DMS 273 (cell line): ENCODE results near the gene CCR5AS.

Experiments used
- DNase-seq: peaks from one replicate; lab custom pipeline; 2025; ENCODE audit not compliant: unreplicated experiment; lab: John Stamatoyannopoulos, UW

Gene CCR5AS

DNA sequence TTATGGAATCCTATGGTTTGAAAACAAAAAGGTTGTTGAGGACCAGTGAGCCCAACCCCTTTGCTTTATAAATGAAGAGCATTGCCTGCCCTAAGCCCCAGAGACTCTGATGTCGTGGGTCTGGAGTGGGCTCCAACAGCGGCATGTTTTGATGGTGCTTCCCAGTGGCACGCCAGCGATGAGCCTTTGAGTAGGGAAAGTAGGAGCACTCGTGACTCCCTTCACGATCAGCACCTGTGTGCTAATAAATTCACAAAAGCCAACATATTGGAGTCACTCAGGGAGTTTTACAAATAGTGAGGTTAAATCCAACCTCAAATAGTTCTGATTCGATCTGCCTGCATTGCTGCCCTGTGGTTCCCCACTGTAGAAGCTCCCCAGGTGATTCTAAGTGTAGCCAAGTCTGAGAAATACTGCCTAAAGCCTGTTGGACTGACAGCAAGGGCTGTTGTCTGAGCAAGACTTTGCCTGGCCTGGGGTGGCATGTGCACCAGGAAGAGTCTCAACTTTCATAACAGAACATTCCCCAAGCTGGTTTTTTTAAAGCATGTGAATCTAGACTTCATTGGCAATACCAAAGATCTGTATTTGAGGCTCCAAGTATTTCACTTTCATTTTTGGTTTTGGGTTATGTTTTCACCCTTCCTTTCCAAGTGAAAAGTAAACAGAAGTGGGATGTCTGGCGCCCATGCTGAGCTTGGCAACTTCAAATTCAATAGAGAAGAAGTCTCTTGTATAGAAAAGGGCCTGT lies 26.2 kb downstream of the CCR5AS start:
- no peak for DNase-seq

DNA sequence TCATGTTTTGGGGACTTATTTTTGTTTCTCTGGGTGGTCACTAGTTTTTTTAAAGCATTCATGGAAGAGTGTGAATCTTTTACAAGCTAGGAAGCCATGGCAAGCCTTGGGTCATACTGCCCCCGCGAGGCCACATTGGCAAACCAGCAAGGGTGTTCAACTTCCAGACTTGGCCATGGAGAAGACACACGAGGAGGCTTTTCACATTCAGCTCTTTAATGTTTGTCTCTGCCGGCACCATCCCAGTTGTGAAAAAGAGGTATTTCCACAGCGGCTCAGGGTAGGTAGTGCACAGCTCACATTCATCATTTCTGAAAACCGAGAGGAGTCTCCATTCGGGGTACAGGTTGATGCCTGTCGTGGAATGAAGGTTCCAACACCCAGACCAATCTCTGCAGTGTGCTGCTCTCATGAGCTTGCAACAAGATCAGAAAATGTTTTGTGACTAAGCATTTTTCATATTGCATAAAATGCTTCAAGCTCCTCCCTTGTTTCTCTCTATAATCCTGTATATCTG lies 28.4 kb downstream of the CCR5AS start:
- peak; percentile 20 for DNase-seq

DNA sequence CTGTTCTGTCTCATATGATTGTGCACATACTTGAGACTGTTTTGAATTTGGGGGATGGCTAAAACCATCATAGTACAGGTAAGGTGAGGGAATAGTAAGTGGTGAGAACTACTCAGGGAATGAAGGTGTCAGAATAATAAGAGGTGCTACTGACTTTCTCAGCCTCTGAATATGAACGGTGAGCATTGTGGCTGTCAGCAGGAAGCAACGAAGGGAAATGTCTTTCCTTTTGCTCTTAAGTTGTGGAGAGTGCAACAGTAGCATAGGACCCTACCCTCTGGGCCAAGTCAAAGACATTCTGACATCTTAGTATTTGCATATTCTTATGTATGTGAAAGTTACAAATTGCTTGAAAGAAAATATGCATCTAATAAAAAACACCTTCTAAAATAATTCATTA lies 31.1 kb downstream of the CCR5AS start:
- no peak for DNase-seq

DNA sequence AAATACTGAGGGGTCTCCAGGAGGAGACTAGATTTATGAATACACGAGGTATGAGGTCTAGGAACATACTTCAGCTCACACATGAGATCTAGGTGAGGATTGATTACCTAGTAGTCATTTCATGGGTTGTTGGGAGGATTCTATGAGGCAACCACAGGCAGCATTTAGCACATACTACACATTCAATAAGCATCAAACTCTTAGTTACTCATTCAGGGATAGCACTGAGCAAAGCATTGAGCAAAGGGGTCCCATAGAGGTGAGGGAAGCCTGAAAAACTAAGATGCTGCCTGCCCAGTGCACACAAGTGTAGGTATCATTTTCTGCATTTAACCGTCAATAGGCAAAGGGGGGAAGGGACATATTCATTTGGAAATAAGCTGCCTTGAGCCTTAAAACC lies 31.6 kb downstream of the CCR5AS start:
- no peak for DNase-seq

DNA sequence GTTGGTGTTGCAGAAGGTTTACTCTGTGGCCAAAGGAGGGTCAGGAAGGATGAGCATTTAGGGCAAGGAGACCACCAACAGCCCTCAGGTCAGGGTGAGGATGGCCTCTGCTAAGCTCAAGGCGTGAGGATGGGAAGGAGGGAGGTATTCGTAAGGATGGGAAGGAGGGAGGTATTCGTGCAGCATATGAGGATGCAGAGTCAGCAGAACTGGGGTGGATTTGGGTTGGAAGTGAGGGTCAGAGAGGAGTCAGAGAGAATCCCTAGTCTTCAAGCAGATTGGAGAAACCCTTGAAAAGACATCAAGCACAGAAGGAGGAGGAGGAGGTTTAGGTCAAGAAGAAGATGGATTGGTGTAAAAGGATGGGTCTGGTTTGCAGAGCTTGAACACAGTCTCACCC lies 32.1 kb downstream of the CCR5AS start:
- DNase-seq = no peak

DNA sequence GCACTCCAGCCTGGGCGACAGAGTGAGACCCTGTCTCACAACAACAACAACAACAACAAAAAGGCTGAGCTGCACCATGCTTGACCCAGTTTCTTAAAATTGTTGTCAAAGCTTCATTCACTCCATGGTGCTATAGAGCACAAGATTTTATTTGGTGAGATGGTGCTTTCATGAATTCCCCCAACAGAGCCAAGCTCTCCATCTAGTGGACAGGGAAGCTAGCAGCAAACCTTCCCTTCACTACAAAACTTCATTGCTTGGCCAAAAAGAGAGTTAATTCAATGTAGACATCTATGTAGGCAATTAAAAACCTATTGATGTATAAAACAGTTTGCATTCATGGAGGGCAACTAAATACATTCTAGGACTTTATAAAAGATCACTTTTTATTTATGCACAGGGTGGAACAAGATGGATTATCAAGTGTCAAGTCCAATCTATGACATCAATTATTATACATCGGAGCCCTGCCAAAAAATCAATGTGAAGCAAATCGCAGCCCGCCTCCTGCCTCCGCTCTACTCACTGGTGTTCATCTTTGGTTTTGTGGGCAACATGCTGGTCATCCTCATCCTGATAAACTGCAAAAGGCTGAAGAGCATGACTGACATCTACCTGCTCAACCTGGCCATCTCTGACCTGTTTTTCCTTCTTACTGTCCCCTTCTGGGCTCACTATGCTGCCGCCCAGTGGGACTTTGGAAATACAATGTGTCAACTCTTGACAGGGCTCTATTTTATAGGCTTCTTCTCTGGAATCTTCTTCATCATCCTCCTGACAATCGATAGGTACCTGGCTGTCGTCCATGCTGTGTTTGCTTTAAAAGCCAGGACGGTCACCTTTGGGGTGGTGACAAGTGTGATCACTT lies 34.1 kb downstream of the CCR5AS start:
- DNase-seq = peak; percentile 21

DNA sequence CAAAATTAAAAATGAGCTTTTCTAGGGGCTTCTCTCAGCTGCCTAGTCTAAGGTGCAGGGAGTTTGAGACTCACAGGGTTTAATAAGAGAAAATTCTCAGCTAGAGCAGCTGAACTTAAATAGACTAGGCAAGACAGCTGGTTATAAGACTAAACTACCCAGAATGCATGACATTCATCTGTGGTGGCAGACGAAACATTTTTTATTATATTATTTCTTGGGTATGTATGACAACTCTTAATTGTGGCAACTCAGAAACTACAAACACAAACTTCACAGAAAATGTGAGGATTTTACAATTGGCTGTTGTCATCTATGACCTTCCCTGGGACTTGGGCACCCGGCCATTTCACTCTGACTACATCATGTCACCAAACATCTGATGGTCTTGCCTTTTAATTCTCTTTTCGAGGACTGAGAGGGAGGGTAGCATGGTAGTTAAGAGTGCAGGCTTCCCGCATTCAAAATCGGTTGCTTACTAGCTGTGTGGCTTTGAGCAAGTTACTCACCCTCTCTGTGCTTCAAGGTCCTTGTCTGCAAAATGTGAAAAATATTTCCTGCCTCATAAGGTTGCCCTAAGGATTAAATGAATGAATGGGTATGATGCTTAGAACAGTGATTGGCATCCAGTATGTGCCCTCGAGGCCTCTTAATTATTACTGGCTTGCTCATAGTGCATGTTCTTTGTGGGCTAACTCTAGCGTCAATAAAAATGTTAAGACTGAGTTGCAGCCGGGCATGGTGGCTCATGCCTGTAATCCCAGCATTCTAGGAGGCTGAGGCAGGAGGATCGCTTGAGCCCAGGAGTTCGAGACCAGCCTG lies 35.1 kb downstream of the CCR5AS start:
- DNase-seq = no peak

DNA sequence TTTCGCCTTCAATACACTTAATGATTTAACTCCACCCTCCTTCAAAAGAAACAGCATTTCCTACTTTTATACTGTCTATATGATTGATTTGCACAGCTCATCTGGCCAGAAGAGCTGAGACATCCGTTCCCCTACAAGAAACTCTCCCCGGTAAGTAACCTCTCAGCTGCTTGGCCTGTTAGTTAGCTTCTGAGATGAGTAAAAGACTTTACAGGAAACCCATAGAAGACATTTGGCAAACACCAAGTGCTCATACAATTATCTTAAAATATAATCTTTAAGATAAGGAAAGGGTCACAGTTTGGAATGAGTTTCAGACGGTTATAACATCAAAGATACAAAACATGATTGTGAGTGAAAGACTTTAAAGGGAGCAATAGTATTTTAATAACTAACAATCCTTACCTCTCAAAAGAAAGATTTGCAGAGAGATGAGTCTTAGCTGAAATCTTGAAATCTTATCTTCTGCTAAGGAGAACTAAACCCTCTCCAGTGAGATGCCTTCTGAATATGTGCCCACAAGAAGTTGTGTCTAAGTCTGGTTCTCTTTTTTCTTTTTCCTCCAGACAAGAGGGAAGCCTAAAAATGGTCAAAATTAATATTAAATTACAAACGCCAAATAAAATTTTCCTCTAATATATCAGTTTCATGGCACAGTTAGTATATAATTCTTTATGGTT lies 35.9 kb downstream of the CCR5AS start, which contains the start of gene CCR5:
CCR5 (plus strand) TSS at position 108 of the 680 bp plus-strand sequence. CDS start 1,957 bp downstream, outside the sequence.
- DNase-seq = no peak

DNA sequence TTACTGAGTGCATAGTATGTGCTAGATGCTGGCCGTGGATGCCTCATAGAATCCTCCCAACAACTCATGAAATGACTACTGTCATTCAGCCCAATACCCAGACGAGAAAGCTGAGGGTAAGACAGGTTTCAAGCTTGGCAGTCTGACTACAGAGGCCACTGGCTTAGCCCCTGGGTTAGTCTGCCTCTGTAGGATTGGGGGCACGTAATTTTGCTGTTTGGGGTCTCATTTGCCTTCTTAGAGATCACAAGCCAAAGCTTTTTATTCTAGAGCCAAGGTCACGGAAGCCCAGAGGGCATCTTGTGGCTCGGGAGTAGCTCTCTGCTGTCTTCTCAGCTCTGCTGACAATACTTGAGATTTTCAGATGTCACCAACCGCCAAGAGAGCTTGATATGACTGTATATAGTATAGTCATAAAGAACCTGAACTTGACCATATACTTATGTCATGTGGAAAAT lies 37.2 kb downstream of the CCR5AS start:
- DNase-seq = no peak

DNA sequence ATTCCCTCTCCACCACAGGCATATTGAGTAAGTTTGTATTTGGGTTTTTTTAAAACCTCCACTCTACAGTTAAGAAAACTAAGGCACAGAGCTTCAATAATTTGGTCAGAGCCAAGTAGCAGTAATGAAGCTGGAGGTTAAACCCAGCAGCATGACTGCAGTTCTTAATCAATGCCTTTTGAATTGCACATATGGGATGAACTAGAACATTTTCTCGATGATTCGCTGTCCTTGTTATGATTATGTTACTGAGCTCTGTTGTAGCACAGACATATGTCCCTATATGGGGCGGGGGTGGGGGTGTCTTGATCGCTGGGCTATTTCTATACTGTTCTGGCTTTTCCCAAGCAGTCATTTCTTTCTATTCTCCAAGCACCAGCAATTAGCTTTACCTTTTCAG lies 37.7 kb downstream of the CCR5AS start:
- no peak for DNase-seq

DNA sequence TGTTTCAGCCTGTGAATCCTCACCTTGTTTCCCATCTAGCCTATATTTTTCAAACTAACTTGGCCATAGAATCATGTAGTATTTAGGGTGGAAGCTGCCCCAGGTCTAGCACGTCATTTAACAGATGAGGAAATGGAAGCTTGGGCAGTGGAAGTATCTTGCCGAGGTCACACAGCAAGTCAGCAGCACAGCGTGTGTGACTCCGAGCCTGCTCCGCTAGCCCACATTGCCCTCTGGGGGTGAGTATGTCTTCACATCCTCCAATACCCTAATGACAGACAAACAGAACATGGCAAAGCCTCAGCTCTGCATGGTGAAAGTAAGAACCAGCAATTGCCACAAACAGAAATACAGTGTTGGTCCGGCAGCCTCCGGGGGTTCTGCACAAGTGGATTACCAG lies 38.3 kb downstream of the CCR5AS start:
- peak; percentile 20 for DNase-seq

DNA sequence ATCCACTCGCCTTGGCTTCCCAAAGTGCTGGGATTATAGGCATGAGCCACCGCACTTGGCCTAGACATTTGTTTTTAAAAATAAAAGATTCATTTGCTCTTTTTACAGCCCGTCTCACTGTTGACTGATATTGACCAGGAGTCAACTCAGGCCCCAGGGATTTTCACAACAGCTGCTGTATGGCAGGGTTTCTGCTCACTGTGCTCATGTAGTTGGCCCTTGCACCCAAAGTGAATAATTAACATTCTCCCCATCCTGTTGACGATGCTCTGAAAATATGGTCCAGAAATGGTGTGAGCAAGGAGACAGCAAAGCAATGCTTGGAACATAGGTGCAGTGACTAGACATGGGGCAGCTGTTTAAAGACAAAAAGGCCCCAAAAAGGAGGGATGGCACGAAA lies 39.1 kb downstream of the CCR5AS start:
- DNase-seq = no peak

DNA sequence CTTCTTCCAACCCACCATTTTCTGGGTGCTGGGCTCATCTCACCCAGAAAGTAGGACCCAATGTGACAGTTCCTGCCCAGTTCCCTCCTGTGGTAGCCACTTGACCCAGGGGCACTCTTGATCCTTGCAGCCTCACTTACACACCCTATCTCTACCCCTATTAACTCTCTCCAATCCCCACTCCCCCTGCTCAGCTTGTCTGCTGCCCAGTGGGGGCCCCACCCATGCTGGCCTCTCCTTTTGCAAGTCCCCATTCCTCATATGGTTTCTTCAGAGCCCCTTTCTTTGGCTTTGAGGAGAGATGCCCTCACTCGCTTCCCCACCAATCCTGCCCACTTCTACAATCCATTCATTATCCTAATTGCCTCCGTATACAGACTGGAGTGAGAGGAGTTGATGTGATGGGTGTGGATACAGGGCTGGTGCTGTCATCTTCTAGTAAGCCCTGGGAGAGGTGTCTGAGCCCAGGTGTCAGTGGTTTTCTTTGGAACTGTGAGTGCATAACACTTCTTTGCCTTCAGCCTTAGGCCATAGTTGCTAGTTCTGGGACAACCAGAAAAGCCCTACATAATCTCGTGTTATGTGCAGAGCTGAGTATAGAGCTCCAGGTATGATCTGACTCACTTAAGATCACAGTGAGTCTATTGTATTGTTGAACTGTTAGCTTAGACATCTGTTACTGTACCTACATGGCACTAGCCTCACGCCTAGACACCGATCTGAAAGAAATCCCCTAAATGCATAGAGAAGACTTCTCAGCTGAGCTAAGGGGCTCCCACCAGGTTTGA lies 40.9 kb downstream of the CCR5AS start:
- DNase-seq = no peak

DNA sequence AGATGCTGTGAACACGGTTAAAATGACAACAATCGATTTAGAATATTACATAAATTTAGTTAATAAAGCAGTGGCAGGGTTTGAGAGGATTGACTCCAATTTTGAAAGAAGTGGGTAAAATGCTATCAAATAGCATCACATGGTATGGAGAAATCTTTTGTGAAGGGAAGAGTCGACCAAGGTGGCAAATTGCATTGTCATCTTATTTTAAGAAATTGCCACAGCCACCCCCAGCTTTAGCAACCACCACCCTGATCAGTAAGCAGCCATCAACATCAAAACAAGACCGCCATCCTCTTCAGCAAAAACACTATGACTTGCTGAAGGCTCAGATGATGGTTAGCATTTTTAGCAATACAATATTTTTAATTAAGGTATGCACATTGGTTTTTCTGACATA lies 41.8 kb downstream of the CCR5AS start:
- no peak for DNase-seq

DNA sequence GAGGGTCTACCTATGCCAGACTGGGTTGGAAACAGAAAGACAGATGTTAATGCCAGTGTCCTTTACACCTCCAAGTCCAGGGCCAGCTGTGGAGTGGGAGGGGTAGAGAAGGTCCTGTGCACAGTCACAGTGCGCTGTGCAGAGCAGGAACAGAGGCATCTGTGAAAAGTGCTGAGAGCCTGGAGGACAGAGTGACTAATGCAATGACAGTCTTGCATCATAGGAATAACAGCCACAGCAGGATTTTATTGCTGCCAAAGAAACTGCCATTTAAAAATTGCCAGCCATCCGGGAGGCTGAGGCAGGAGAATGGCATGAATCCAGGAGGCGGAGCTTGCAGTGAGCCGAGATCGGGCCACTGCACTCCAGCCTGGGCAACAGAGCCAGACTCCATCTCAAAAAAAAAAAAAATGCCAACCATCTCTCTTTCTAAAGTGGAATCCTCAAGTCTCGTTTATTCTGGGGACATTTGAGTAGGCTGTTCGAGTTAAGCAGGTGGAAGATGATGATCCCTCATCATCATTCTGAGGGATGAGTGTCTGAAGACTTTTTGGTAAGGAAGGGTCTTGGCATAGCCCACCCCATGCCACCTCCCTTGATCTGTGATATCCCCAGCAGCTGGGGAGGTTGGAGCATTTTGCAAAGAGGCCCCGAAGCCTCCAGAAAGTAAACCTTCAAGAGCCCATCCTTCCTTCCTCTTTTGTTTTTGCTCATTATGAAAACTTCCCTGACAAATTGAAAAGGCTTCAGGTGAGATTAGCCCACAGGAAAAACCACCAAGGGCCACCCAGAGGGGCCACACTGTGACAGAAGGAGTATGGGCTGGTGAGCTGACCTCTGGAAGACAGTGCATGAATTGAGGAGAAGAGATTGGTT lies 45.2 kb downstream of the CCR5AS start:
- DNase-seq = no peak

DNA sequence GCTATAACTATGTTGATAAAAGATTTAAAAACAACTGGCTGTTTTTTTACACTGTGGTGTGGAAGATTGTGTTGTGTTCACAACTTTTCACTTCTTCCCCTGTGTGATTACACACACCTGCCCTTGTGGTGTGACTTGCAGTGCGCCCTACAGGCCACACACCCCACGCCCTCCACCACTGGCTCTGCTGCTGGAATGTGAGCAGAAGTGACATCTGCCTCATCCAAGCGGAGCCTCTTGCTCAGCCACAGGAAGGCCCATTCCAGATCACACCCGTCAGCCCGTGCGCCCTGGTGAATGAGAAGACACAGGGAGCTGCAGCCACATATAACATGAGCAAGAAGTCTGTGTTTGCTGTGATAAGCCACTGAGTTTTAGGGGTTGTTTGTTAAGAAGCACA lies 46.0 kb downstream of the CCR5AS start:
- DNase-seq = no peak

DNA sequence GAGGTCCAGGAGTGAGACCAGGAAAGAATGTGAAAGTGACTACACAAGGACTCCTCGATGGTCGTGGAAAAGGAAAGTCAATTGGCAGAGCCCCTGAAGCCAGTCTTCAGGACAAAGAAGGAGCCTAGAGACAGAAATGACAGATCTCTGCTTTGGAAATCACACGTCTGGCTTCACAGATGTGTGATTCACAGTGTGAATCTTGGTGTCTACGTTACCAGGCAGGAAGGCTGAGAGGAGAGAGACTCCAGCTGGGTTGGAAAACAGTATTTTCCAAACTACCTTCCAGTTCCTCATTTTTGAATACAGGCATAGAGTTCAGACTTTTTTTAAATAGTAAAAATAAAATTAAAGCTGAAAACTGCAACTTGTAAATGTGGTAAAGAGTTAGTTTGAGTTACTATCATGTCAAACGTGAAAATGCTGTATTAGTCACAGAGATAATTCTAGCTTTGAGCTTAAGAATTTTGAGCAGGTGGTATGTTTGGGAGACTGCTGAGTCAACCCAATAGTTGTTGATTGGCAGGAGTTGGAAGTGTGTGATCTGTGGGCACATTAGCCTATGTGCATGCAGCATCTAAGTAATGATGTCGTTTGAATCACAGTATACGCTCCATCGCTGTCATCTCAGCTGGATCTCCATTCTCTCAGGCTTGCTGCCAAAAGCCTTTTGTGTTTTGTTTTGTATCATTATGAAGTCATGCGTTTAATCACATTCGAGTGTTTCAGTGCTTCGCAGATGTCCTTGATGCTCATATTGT lies 47.0 kb downstream of the CCR5AS start:
- DNase-seq = peak; percentile 2

DNA sequence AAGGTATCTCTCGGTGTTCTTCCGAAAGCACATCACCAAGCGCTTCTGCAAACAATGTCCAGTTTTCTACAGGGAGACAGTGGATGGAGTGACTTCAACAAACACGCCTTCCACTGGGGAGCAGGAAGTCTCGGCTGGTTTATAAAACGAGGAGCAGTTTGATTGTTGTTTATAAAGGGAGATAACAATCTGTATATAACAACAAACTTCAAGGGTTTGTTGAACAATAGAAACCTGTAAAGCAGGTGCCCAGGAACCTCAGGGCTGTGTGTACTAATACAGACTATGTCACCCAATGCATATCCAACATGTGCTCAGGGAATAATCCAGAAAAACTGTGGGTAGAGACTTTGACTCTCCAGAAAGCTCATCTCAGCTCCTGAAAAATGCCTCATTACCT lies 48.4 kb downstream of the CCR5AS start:
- DNase-seq = no peak
